GM06990 (cell line): ENCODE results near the gene EFNB3.

Experiments
- DNase-seq: peaks from one replicate; pipeline ENCODE4 v3.0.0-alpha.2; 2011; ENCODE audit not compliant: insufficient read length; ENCODE audit errors: extremely low read depth
- H3K27me3 ChIP-seq: replicated peaks from 2 replicates; pipeline ENCODE4 v1.6.0; 2011; ENCODE audit warnings: low read length; ENCODE audit not compliant: control insufficient read depth, insufficient read depth
- H3K36me3 ChIP-seq: 2 replicates; pipeline ENCODE4 v1.5.1; 2011; ENCODE audit warnings: low read length; ENCODE audit not compliant: control insufficient read depth, insufficient read depth
- H3K4me3 ChIP-seq: replicated peaks from 2 replicates; pipeline ENCODE4 v1.5.1; 2011; ENCODE audit warnings: low read depth, mild to moderate bottlenecking, control low read depth, low read length
- CTCF ChIP-seq: IDR thresholded peaks from 2 replicates; pipeline ENCODE4 v1.5.1; 2011; ENCODE audit warnings: low read length, control low read depth, mild to moderate bottlenecking, inconsistent platforms; ENCODE audit not compliant: insufficient read depth, poor library complexity, severe bottlenecking

Gene EFNB3

GRCh38 chr17:7707858-7708750 lies 3.1 kb downstream of the EFNB3 start:
- TF ChIP-seq CTCF, result no peak
- Histone ChIP-seq H3K36me3 (peaks cover 1% of the 10 kb centered on the region), H3K27me3 (no peaks in the 10 kb centered on the region; the same call in 1 of the 2 replicates), H3K4me3 (no peak overlapping the region)
- no peak for DNase-seq

- no peak for TF ChIP-seq CTCF
- H3K27me3 ChIP-seq, result peaks cover 3% of the 10 kb centered on the region
- no peak overlapping the region for H3K4me3 ChIP-seq
- no peak for DNase-seq
- H3K36me3 ChIP-seq, result no peaks in the 10 kb centered on the region
Observed at GRCh38 chr17:7709031-7709430, 4.0 kb downstream of the EFNB3 start.

GRCh38 chr17:7710301-7710700 lies 5.3 kb downstream of the EFNB3 start:
- H3K4me3 ChIP-seq, result no peak overlapping the region
- TF ChIP-seq CTCF, result no peak
- peaks cover 3% of the 10 kb centered on the region for H3K27me3 ChIP-seq
- no peak for DNase-seq
- no peaks in the 10 kb centered on the region for H3K36me3 ChIP-seq

GRCh38 chr17:7711051-7711755 lies 6.2 kb downstream of the EFNB3 start:
- H3K36me3 ChIP-seq, result no peaks in the 10 kb centered on the region
- DNase-seq, result no peak
- TF ChIP-seq CTCF, result peak; percentile 30
- H3K27me3 ChIP-seq, result peaks cover 3% of the 10 kb centered on the region
- H3K4me3 ChIP-seq, result no peak overlapping the region

GRCh38 chr17:7712111-7712771 lies 7.2 kb downstream of the EFNB3 start:
- Histone ChIP-seq H3K4me3 (no peak overlapping the region), H3K36me3 (no peaks in the 10 kb centered on the region), H3K27me3 (peaks cover 6% of the 10 kb centered on the region)
- TF ChIP-seq CTCF, result no peak
- no peak for DNase-seq
